Upper lobe of left lung (tissue), 6 donors: Measurements from ENCODE around the gene NMBR. TPM values are rescaled to one million over a fixed set of nuclear protein-coding genes. Genes with fewer than 3 reads are reported as not detected.

Experiments
- ATAC-seq, 2 donors: fragments of 200-7000 bp; cut with Tn5 transposase; one replicate each; pipeline ENCODE4 v1.9.1; 2022; ENCODE audit warnings: mild to moderate bottlenecking in 2 of 2, moderate library complexity in 2 of 2; ENCODE audit not compliant: low FRiP score in 2 of 2
- DNase-seq, 2 donors: peaks; one replicate each; pipeline ENCODE4 v3.0.0-alpha.2; 2019 to 2020
- H3K27ac ChIP-seq, 4 donors: fragments of 200-600 bp; sonication (generic); one replicate each; pipeline ENCODE4 v1.5.1; 2016 to 2019
- H3K27me3 ChIP-seq, 4 donors: fragments of 200-600 bp; sonication (generic); one replicate each; pipeline ENCODE4 v1.5.1; 2017 to 2019
- H3K36me3 ChIP-seq, 4 donors: fragments of 200-600 bp; sonication (generic); one replicate each; pipeline ENCODE4 v1.5.1; 2016 to 2019
- H3K4me1 ChIP-seq, 4 donors: fragments of 200-600 bp; sonication (generic); one replicate each; pipeline ENCODE4 v1.5.1; 2018 to 2019
- H3K4me3 ChIP-seq, 4 donors: fragments of 200-600 bp; sonication (generic); one replicate each; pipeline ENCODE4 v1.5.1; 2017 to 2019; ENCODE audit warnings: mild to moderate bottlenecking in 2 of 4, moderate library complexity in 1 of 4
- H3K9me3 ChIP-seq, 4 donors: fragments of 200-600 bp; sonication (generic); one replicate each; pipeline ENCODE4 v1.5.1; 2018 to 2019
- CTCF ChIP-seq, 6 experiments: fragments of 450-650 bp in 4 of 6; fragments of 200-600 bp in 2 of 6; sonication (generic) in 2 of 6; IDR thresholded peaks; one replicate each; pipeline ENCODE4 v1.5.1; 2016 to 2019; ENCODE audit warnings: antibody characterized with exemption in 6 of 6
- EP300 ChIP-seq, 4 donors: sonication (generic); formaldehyde crosslinking; IDR thresholded peaks; one replicate each; pipeline ENCODE4 v1.5.1; 2017; ENCODE audit warnings: antibody characterized with exemption in 4 of 4, control low read depth in 2 of 4
- POLR2A ChIP-seq, 4 donors: fragments of 450-650 bp; IDR thresholded peaks; one replicate each; pipeline ENCODE4 v1.5.1; 2016 to 2017; ENCODE audit warnings: antibody characterized with exemption in 4 of 4, mild to moderate bottlenecking in 2 of 4
- POLR2AphosphoS5 ChIP-seq, 2 donors: sonication (generic); formaldehyde crosslinking; IDR thresholded peaks; one replicate each; pipeline ENCODE4 v1.5.1; 2017; ENCODE audit warnings: antibody characterized with exemption in 2 of 2
- WGBS, 2 donors: methylation state at CpG; one replicate each; pipeline ENCODE4 v1.1.5; 2017 to 2018; 5-methylcytosine and 5-hydroxymethylcytosine counted together
- total RNA-seq, 6 donors: library from RNA; depleted of rRNA in 4 of 6; stranded (reverse); fragments of >200 nt in 4 of 6; gene quantifications; one replicate each; pipeline versions ENCODE4 v1.1.0 to v1.2.1, GENCODE V29; 2016 to 2021
- donor health status: DM: no; HTN: no; CAD: no; lungs with moderate emphysema.
- donor health status: DM: no; HTN: yes; CAD: no; lungs with severe emphysema.

The NMBR gene
- total RNA-seq, 6 donors from 2014 or later = not detected

- 87 to 91% methylated on average over 1 of the region's 1 CpG for WGBS, 2 donors
- no peak overlapping the region for H3K4me3 ChIP-seq
- DNase-seq (no peak), ATAC-seq (no peak)
- peaks cover 0 to 12% (median 5%) of the 10 kb centered on the region in 4 donors for H3K4me1 ChIP-seq
- H3K36me3 ChIP-seq = peaks cover 0 to 3% (median 0%) of the 10 kb centered on the region in 4 donors
- no peak for TF ChIP-seq EP300 (IDR thresholded peaks at IDR 0.05)
- no peak for TF ChIP-seq CTCF (IDR thresholded peaks at IDR 0.05)
- TF ChIP-seq POLR2AphosphoS5 (IDR thresholded peaks at IDR 0.05) = no peak
- no peak for TF ChIP-seq POLR2A (IDR thresholded peaks at IDR 0.05)
- H3K27me3 ChIP-seq = no peaks in the 10 kb centered on the region
- no peak overlapping the region for H3K27ac ChIP-seq
- peaks cover 0 to 2% (median 0%) of the 10 kb centered on the region in 4 donors for H3K9me3 ChIP-seq
These were observed 36.4 kb upstream of the NMBR start for GRCh38 chr6:142183351-142183750.

- DNase-seq (no peak), ATAC-seq (no peak)
- TF ChIP-seq CTCF (IDR thresholded peaks at IDR 0.05) = no peak
- no peak for TF ChIP-seq POLR2AphosphoS5 (IDR thresholded peaks at IDR 0.05)
- no peak for TF ChIP-seq POLR2A (IDR thresholded peaks at IDR 0.05)
- no peak for TF ChIP-seq EP300 (IDR thresholded peaks at IDR 0.05)
- no peak overlapping the region for H3K4me3 ChIP-seq
- H3K27me3 ChIP-seq = no peaks in the 10 kb centered on the region
- H3K4me1 ChIP-seq = peaks cover 0 to 12% (median 4%) of the 10 kb centered on the region in 4 donors
- H3K9me3 ChIP-seq = peaks cover 0 to 10% (median 6%) of the 10 kb centered on the region in 4 donors
- H3K36me3 ChIP-seq = peaks cover 0 to 16% (median 0%) of the 10 kb centered on the region in 4 donors
- no peak overlapping the region for H3K27ac ChIP-seq
These were observed 35.1 kb upstream of the NMBR start for GRCh38 chr6:142182004-142182403.

- Histone ChIP-seq H3K27me3 (no peaks in the 10 kb centered on the region), H3K4me1 (no peaks in the 10 kb centered on the region), H3K4me3 (no peak overlapping the region), H3K9me3 (peaks cover 0 to 10% (median 6%) of the 10 kb centered on the region in 4 donors), H3K36me3 (peaks cover 0 to 38% (median 3%) of the 10 kb centered on the region in 4 donors), H3K27ac (no peak overlapping the region)
- DNase-seq (no peak), ATAC-seq (no peak)
- TF ChIP-seq POLR2A (IDR thresholded peaks at IDR 0.05) (no peak), CTCF (IDR thresholded peaks at IDR 0.05) (no peak), POLR2AphosphoS5 (IDR thresholded peaks at IDR 0.05) (no peak), EP300 (IDR thresholded peaks at IDR 0.05) (no peak)
These were observed 31.2 kb upstream of the NMBR start for GRCh38 chr6:142178129-142178528.

- TF ChIP-seq POLR2AphosphoS5 (IDR thresholded peaks at IDR 0.05) (no peak), EP300 (IDR thresholded peaks at IDR 0.05) (no peak)
- H3K4me1 ChIP-seq = no peaks in the 10 kb centered on the region
- 90 to 96% methylated on average over 6 of the region's 6 CpGs for WGBS, 2 donors
These were observed 27.8 kb upstream of the NMBR start for GRCh38 chr6:142174703-142175102.

GRCh38 chr6:142173980-142174379 is 27.1 kb upstream of the NMBR start:
- 97 to 99% methylated on average over 2 to 3 of the region's 3 CpGs for WGBS, 2 donors
- no peak for DNase-seq
- TF ChIP-seq POLR2A (IDR thresholded peaks at IDR 0.05) (no peak), CTCF (IDR thresholded peaks at IDR 0.05) (no peak), POLR2AphosphoS5 (IDR thresholded peaks at IDR 0.05) (no peak), EP300 (IDR thresholded peaks at IDR 0.05) (no peak)
- Histone ChIP-seq H3K4me1 (no peaks in the 10 kb centered on the region), H3K27me3 (no peaks in the 10 kb centered on the region), H3K9me3 (peaks cover 0 to 10% (median 6%) of the 10 kb centered on the region in 4 donors), H3K4me3 (no peak overlapping the region), H3K27ac (no peak overlapping the region), H3K36me3 (peaks cover 0 to 80% (median 22%) of the 10 kb centered on the region in 4 donors)
- no peak for ATAC-seq

More at GRCh38 chr6:142174703-142175102, 27.8 kb upstream of the NMBR start:
- Histone ChIP-seq H3K27me3 (no peaks in the 10 kb centered on the region), H3K36me3 (peaks cover 0 to 73% (median 22%) of the 10 kb centered on the region in 4 donors), H3K4me3 (no peak overlapping the region), H3K9me3 (peaks cover 0 to 10% (median 6%) of the 10 kb centered on the region in 4 donors), H3K27ac (no peak overlapping the region)
- ATAC-seq (no peak), DNase-seq (no peak)
